HT-29 (cell line): ENCODE measurements around the gene SPINDOC. TPM values are rescaled to one million over a fixed set of nuclear protein-coding genes. Genes with fewer than 3 reads are reported as not detected.
"Not testable (repeated sequence)": the region's sequence is repeated elsewhere in the genome, so short reads cannot be mapped to it uniquely, and the experiment has no call there.

Experiments used
- DNase-seq: peaks from one replicate; pipeline ENCODE4 v3.0.0-alpha.2; 2015; ENCODE audit warnings: low spot score
- total RNA-seq: library from RNA; depleted of rRNA; stranded (reverse); fragments of >200 nt; shearing (Covaris generic); gene quantifications from 2 replicates; pipeline ENCODE4 v1.2.3, GENCODE V29; 2014

SPINDOC gene
- total RNA-seq, 1 experiment from 2014 or later = 37.6 TPM

- no peak for DNase-seq
These were observed 41.4 kb downstream of the SPINDOC start for GRCh38 chr11:63854696-63855095.

GRCh38 chr11:63855975-63856374 lies 42.7 kb downstream of the SPINDOC start:
- DNase-seq = no peak

- DNase-seq = no peak
These were observed 45.6 kb downstream of the SPINDOC start for GRCh38 chr11:63858628-63859550.

DNA sequence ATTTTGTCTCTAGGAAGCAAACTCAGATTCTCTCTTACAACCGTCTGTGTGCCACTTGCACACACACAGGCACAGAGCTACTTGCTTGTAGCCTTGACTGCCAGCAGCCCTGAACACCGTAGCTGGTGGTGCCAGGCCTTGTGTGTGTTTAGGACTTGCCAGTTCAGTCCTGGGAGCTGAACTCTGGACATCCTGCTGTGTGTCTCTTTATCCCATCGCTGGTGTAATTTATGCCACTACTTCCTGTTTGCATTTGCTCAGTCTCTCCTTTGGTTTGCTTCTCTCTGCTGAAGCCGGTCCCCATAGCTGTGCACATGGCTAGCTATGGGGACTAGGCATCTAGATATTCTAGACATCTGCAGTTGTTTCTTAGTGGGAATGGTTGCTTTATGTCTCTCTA lies 49.7 kb downstream of the SPINDOC start:
- peak; percentile 61 for DNase-seq

GRCh38 chr11:63863620-63864019 lies 50.4 kb downstream of the SPINDOC start:
- not testable (repeated sequence) for DNase-seq

GRCh38 chr11:63866211-63866610 lies 53.0 kb downstream of the SPINDOC start:
- peak; percentile 82 for DNase-seq

- DNase-seq = no peak
These were observed 54.3 kb downstream of the SPINDOC start for GRCh38 chr11:63867511-63867910.

DNA sequence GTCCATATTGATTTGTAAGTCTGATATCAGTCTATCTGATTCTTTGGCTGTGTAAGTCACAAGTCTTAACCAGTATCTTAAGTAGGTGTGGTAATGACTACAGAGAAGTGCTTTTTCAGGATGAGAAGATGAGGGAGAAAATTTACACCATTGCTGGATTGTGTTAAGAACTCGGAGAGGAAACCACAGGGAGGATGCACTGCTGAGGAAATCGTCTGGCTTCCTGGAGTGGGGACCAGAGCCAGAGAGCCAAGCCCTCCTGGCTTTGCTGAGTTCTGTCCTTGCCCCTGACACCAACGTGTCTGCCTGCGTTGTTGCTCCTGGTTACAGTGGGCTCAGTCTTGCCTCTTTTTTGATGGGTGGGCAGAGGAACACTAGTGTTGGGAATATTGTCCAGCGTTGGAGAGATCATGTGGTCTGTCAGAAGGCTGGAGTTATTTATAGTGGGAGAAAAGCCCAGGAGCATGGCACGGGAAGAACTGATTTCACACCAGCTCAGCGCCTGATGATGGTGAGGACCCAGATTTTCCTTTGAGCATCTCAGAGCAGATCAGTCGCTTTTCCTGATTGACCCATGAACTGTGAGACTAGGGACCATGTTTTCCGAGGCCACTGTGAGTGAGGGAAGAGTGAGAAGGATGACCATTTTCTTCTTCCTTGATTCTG lies 55.3 kb downstream of the SPINDOC start:
- no peak for DNase-seq

- DNase-seq = peak; percentile 69
These were observed 55.9 kb downstream of the SPINDOC start for GRCh38 chr11:63869171-63869591.

- DNase-seq = no peak
These were observed 56.4 kb downstream of the SPINDOC start for GRCh38 chr11:63869683-63870082.

DNA sequence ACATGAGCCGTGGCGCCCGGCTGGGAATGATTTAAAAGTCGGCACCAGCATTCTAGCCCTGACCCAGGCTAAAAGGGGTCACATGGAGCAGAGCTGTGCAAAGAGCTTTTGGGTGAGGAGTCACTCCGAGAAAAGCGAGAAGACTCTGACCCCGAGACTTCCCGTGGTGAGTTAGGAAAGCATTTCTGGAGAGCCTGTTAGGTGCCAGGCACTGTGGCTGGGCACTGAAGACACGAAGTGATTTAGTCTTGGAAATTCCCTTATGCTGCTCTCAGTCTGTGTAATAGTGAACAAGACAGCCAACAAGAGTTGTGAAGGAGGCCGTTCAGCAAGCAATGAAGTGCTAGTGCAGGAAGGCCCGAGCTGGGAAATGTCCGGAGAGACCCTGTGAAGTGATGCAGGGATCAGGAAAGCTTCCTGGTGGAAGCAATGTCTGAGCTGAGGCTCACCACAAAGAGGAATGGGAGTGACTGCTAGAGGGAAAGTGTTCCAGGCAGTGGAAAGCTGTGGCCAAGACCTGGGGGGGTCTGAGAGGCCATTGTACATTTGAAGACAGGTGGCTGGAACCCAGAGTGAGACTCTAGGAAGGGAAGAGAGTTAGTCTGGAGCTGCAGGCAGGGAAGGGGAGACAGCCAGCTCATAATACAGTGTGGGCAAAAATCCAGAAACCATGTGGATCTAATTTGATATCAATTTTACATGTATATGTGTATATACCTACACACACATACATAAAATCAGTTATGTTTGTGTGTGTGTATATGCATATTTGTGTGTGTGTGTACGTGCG lies 57.3 kb downstream of the SPINDOC start:
- no peak for DNase-seq

- DNase-seq = peak; percentile 96
These were observed 58.9 kb downstream of the SPINDOC start for GRCh38 chr11:63871962-63872799.

GRCh38 chr11:63872800-63873197 lies 59.5 kb downstream of the SPINDOC start:
- no peak for DNase-seq

GRCh38 chr11:63873311-63873710 lies 60.1 kb downstream of the SPINDOC start:
- no peak for DNase-seq

DNA sequence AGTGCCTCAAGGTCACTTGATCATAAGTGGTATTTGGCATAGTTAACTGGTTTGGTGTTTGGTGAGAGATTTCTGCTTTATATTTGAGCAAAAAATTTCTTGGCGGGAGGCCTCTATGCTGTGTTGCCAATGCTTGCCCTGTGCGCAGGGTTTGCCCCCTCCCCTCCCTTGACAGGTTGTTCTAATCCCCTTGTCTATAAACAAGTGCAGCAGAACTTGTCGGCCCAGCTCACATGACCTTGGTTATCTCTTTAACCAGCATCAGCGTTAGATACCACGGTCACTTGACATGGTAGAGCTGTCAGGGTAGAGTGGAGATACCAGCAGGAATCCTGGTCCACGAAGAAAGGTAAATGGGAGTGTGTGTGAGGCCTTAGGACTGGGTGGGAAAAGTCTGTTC lies 61.3 kb downstream of the SPINDOC start:
- no peak for DNase-seq

DNA sequence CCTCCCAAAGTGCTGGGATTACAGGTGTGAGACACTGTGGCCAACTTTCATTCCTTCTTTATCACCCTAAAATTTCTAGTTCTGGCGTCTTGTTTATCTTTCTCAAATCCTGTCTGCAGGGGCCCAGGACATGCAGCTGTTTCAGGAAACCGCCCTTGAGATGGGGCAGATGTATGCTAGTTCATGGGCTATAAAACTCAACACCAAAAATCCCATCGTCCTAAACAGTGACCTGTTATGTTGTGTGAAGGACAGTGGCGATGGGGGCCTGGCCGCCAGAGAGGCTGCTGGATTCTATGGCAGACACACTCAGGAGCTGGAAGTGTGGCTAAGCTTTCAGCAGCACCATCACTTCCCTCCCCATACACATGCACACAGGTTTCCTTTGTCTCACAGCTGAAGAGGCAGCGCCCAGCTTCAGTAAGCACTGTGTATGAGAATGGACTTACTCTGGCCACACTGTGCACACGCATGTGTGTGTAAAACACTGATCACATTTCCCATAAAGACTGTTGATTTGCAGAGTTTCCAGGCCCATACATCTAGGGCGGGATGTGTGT lies 62.3 kb downstream of the SPINDOC start:
- DNase-seq = no peak

DNA sequence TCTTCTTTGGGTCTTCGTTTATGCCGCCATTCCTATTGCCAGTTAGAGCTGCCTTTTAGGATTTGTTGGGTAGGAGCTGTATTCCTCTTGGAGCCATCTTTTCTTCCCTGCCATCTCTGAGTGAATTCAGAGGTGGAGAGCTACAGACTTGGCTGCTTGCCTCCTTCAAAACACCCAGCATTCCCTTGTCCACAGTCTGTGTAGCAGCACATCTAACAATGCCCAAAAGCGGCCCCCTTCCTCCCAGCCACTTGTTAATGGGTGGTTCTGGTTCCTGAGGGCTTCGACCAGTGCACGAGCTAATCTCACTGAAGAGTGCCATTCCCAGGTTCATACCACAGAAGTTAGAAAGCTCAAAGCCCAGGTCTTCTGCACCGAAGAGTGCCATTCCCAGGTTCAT lies 63.4 kb downstream of the SPINDOC start:
- DNase-seq = no peak
